Ishikawa (cell line): ENCODE data around the gene KCNIP4.

Experiments
- FOXM1 ChIP-seq: IDR thresholded peaks from 2 replicates; pipeline ENCODE4 v1.6.1; 2012; ENCODE audit warnings: low read depth, borderline replicate concordance
- RAD21 ChIP-seq: IDR thresholded peaks from 2 replicates; pipeline ENCODE4 v1.6.1; 2012; ENCODE audit warnings: low read depth

GRCh38 chr4:21864686-21865085 is 83.9 kb downstream of the KCNIP4 start:
- no peak for TF ChIP-seq RAD21
- TF ChIP-seq FOXM1, result no peak
